ENCODE results near the gene JMJD6.
"Not testable (repeated sequence)": the region's sequence is repeated elsewhere in the genome, so short reads cannot be mapped to it uniquely, and the experiment has no call there.

JMJD6 gene

GRCh38 chr17:76726231-76726775, at the start of gene JMJD6:
Gene JMJD6 (minus strand): TSS chr17:76726606. CDS start chr17:76726475, 131 bp downstream.
- peak; percentile 96 for DNase-seq

GRCh38 chr17:76775021-76775600, 48.7 kb upstream of the JMJD6 start:
- DNase-seq: no peak

- DNase-seq: peak; percentile 55
Observed at GRCh38 chr17:76772842-76773525, 46.6 kb upstream of the JMJD6 start.

- DNase-seq: no peak
Observed at GRCh38 chr17:76758570-76758969, 32.2 kb upstream of the JMJD6 start.

GRCh38 chr17:76757256-76757655, 30.9 kb upstream of the JMJD6 start:
- DNase-seq: no peak

- DNase-seq: no peak
Observed at GRCh38 chr17:76755285-76755684, 28.9 kb upstream of the JMJD6 start.

GRCh38 chr17:76753061-76753961, 26.9 kb upstream of the JMJD6 start:
- peak; percentile 15 for DNase-seq

GRCh38 chr17:76752006-76752405, 25.6 kb upstream of the JMJD6 start:
- no peak for DNase-seq

- no peak for DNase-seq
Observed at GRCh38 chr17:76751416-76751993, 25.1 kb upstream of the JMJD6 start.

- DNase-seq: no peak
Observed at GRCh38 chr17:76748657-76749056, 22.3 kb upstream of the JMJD6 start.

GRCh38 chr17:76747716-76748363, 21.4 kb upstream of the JMJD6 start:
- DNase-seq: no peak

- not testable (repeated sequence) for DNase-seq
Observed at GRCh38 chr17:76745785-76746184, 19.4 kb upstream of the JMJD6 start.

- no peak for DNase-seq
Observed at GRCh38 chr17:76744747-76745146, 18.3 kb upstream of the JMJD6 start.

GRCh38 chr17:76742958-76743357, 16.6 kb upstream of the JMJD6 start:
- no peak for DNase-seq

- no peak for DNase-seq
Observed at GRCh38 chr17:76740329-76741118, 14.1 kb upstream of the JMJD6 start.

GRCh38 chr17:76739568-76740115, 13.2 kb upstream of the JMJD6 start:
- DNase-seq: not testable (repeated sequence)

- DNase-seq: no peak
Observed at GRCh38 chr17:76738468-76738850, 12.1 kb upstream of the JMJD6 start.

- peak; percentile 91 for DNase-seq
Observed at GRCh38 chr17:76737676-76738467, 11.5 kb upstream of the JMJD6 start, which contains the start of gene MFSD11. Gene MFSD11 (plus strand): TSS chr17:76738119. CDS start chr17:76738353, 234 bp downstream.

GRCh38 chr17:76737082-76737675, 10.8 kb upstream of the JMJD6 start, which contains the start of gene SRSF2:
Gene SRSF2 (minus strand): TSS chr17:76737331. CDS start chr17:76737160, 171 bp downstream.
- DNase-seq: peak; percentile 97

Data from stimulated activated naive CD4-positive, alpha-beta T cell treated with Interleukin-2 at 50 U/mL for 16 hours (primary cell).